G401.6 (cell line): ENCODE results near the gene NCAPH2.
"Not testable (repeated sequence)": the region's sequence is repeated elsewhere in the genome, so short reads cannot be mapped to it uniquely, and the experiment has no call there.

Source experiments
- FAIRE-seq: peaks from 2 replicates; lab custom pipeline; 2012; peaks lifted over from hg19 to GRCh38; lab: Jason Lieb, UNC

NCAPH2 gene

GRCh38 chr22:50530877-50531545 lies 23.0 kb downstream of the NCAPH2 start:
- no peak for FAIRE-seq

GRCh38 chr22:50531546-50531961 lies 23.5 kb downstream of the NCAPH2 start:
- FAIRE-seq, result no peak

- FAIRE-seq, result no peak
Measured at GRCh38 chr22:50531962-50532674, 24.1 kb downstream of the NCAPH2 start.

- no peak for FAIRE-seq
Measured at GRCh38 chr22:50532824-50533796, 25.1 kb downstream of the NCAPH2 start.

GRCh38 chr22:50533856-50534711 lies 26.1 kb downstream of the NCAPH2 start:
- not testable (repeated sequence) for FAIRE-seq

- FAIRE-seq, result no peak
Measured at GRCh38 chr22:50535113-50535512, 27.1 kb downstream of the NCAPH2 start.

GRCh38 chr22:50536226-50536625 lies 28.2 kb downstream of the NCAPH2 start:
- FAIRE-seq, result no peak

GRCh38 chr22:50537765-50538164 lies 29.7 kb downstream of the NCAPH2 start:
- no peak for FAIRE-seq

GRCh38 chr22:50540381-50540780 lies 32.4 kb downstream of the NCAPH2 start:
- FAIRE-seq, result no peak

GRCh38 chr22:50541667-50542026 lies 33.6 kb downstream of the NCAPH2 start:
- FAIRE-seq, result not testable (repeated sequence)

- FAIRE-seq, result no peak
Measured at GRCh38 chr22:50542416-50542927, 34.4 kb downstream of the NCAPH2 start.

GRCh38 chr22:50544078-50544745 lies 36.2 kb downstream of the NCAPH2 start:
- no peak for FAIRE-seq

GRCh38 chr22:50544746-50545253 lies 36.8 kb downstream of the NCAPH2 start:
- no peak for FAIRE-seq

- no peak for FAIRE-seq
Measured at GRCh38 chr22:50545522-50546325, 37.7 kb downstream of the NCAPH2 start, which contains the start of gene KLHDC7B. Gene KLHDC7B (plus strand): TSS chr22:50545899. CDS start chr22:50546244, 345 bp downstream.

- FAIRE-seq, result no peak
Measured at GRCh38 chr22:50546326-50547262, 38.6 kb downstream of the NCAPH2 start.

- FAIRE-seq, result no peak
Measured at GRCh38 chr22:50547263-50547985, 39.4 kb downstream of the NCAPH2 start.

- no peak for FAIRE-seq
Measured at GRCh38 chr22:50548040-50548920, 40.3 kb downstream of the NCAPH2 start.
